ENCODE results near the gene FAM221A. TPM values are rescaled to one million over a fixed set of nuclear protein-coding genes. Genes with fewer than 3 reads are reported as not detected.

The FAM221A gene
- total and polyA plus RNA-seq, 9 of the 15 experiments (the other 6 are each of a cell fraction or from before 2014, with no cell fraction given) = not detected

- TF ChIP-seq POLR2H (tag; IDR thresholded peaks at IDR 0.05; ENCODE audit: low read depth) (no peak), XRCC5 (IDR thresholded peaks at IDR 0.05; ENCODE audit: low read depth, low read length) (peak; percentile 60; the same call in 1 of the 2 replicates), STAG1 (CRISPR knock-in tag; IDR thresholded peaks at IDR 0.05; ENCODE audit: borderline replicate concordance) (peak; percentile 64; the same call in 1 of the 2 replicates), CBX2 (IDR thresholded peaks at IDR 0.05; ENCODE audit: insufficient read depth, low read length, poor library complexity, severe bottlenecking) (no peak), ZKSCAN3 (CRISPR knock-in tag; IDR thresholded peaks at IDR 0.05) (no peak), TBP (optimal IDR thresholded peaks at IDR 0.05; ENCODE audit: low read depth, low read length) (no peak), GABPB1 (CRISPR knock-in tag; IDR thresholded peaks at IDR 0.05) (no peak; the same call in 1 of the 2 replicates), CHAMP1 (IDR thresholded peaks at IDR 0.05) (peak; percentile 74; the same call in 1 of the 2 replicates), CREM (IDR thresholded peaks at IDR 0.05; ENCODE audit: low read depth) (0 out of 2 replicates have a peak, but pooled peaks have one; percentile 31), AFF4 (CRISPR knock-in tag; IDR thresholded peaks at IDR 0.05) (no peak), C11orf30 (IDR thresholded peaks at IDR 0.05; ENCODE audit: low read depth) (no peak), MYNN (IDR thresholded peaks at IDR 0.05) (no peak), MYNN (CRISPR knock-in tag; IDR thresholded peaks at IDR 0.05) (no peak), ZBED1 (IDR thresholded peaks at IDR 0.05) (no peak), RUNX1 (IDR thresholded peaks at IDR 0.05; ENCODE audit: low read depth) (no peak), CBFA2T2 (conservative IDR thresholded peaks at IDR 0.05) (0 out of 2 replicates have a peak, but pooled peaks have one; percentile 4), E2F6 (IDR thresholded peaks at IDR 0.05; ENCODE audit: borderline replicate concordance in 1 of 2, extremely low read depth in 1 of 2, insufficient read depth in 1 of 2, insufficient read length in 1 of 2, low read depth in 1 of 2, low read length in 1 of 2, poor library complexity in 1 of 2, severe bottlenecking in 1 of 2) (no peak), ZNF398 (CRISPR knock-in tag; IDR thresholded peaks at IDR 0.05) (no peak), NCOA4 (IDR thresholded peaks at IDR 0.05; ENCODE audit: partially characterized antibody) (no peak), ZNF311 (CRISPR knock-in tag; IDR thresholded peaks at IDR 0.05) (no peak)
Observed at GRCh38 chr7:23696916-23697441, 17.0 kb downstream of the FAM221A start (continued).

Data from K562 (cell line).